ENCODE results near the gene SH3PXD2A.

DNA sequence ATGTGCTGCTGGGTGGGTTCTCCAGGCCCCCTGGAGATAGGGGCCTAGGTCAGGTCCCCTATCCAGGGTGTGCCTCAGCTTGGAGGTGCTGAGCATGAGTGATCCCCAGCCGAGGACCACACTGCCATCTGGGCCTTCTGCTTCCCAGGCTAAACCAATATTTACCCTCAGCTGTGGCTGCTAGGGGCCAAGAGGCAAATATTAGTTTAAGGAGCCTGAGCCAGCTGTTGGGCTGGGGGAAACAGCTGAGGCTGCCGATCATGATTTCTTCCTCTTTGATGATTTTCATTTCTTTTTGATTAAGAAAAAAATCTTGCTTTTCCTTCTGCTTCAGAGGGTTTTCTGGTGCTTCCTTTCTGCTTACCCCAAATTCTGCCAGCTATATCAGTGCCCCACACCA lies 278.5 kb downstream of the SH3PXD2A start:
- no peak for TF ChIP-seq POLR2A (IDR thresholded peaks at IDR 0.05)
- TF ChIP-seq, protein P1, sequence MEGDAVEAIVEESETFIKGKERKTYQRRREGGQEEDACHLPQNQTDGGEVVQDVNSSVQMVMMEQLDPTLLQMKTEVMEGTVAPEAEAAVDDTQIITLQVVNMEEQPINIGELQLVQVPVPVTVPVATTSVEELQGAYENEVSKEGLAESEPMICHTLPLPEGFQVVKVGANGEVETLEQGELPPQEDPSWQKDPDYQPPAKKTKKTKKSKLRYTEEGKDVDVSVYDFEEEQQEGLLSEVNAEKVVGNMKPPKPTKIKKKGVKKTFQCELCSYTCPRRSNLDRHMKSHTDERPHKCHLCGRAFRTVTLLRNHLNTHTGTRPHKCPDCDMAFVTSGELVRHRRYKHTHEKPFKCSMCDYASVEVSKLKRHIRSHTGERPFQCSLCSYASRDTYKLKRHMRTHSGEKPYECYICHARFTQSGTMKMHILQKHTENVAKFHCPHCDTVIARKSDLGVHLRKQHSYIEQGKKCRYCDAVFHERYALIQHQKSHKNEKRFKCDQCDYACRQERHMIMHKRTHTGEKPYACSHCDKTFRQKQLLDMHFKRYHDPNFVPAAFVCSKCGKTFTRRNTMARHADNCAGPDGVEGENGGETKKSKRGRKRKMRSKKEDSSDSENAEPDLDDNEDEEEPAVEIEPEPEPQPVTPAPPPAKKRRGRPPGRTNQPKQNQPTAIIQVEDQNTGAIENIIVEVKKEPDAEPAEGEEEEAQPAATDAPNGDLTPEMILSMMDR (IDR thresholded peaks at IDR 0.05) = no peak
